Heart right ventricle (tissue), 16 donors: ENCODE measurements around the gene HTD2. TPM values are rescaled to one million over a fixed set of nuclear protein-coding genes. Genes with fewer than 3 reads are reported as not detected.
"Not testable (repeated sequence)": the region's sequence is repeated elsewhere in the genome, so short reads cannot be mapped to it uniquely, and the experiment has no call there.

Experiments
- ATAC-seq, 8 donors: fragments of 200-7000 bp; cut with Tn5 transposase; one replicate each; pipeline ENCODE4 v1.9.1; 2020; ENCODE audit warnings: mild to moderate bottlenecking in 8 of 8, moderate library complexity in 8 of 8, moderate number of reproducible peaks in 1 of 8
- DNase-seq, 2 donors: peaks; one replicate each; pipeline ENCODE4 v3.0.0-alpha.2; 2020
- H3K27ac ChIP-seq, 10 donors: fragments of 200-600 bp; sonication (generic) in 2 of 10; one replicate each; pipeline versions ENCODE4 v1.5.0 to v1.8.0; 2020 to 2022; ENCODE audit warnings: mild to moderate bottlenecking in 3 of 10
- H3K27me3 ChIP-seq, 7 donors: fragments of 200-600 bp; one replicate each; pipeline ENCODE4 v1.8.0; 2021 to 2022; ENCODE audit warnings: mild to moderate bottlenecking in 2 of 7
- H3K36me3 ChIP-seq, 9 donors: fragments of 200-600 bp; sonication (generic) in 1 of 9; one replicate each; pipeline versions ENCODE4 v1.5.0 to v1.8.0; 2020 to 2022; ENCODE audit warnings: mild to moderate bottlenecking in 2 of 9
- H3K4me1 ChIP-seq, 9 donors: fragments of 200-600 bp; sonication (generic) in 1 of 9; one replicate each; pipeline versions ENCODE4 v1.5.0 to v1.8.0; 2020 to 2022; ENCODE audit warnings: mild to moderate bottlenecking in 4 of 9
- H3K4me3 ChIP-seq, 10 donors: fragments of 200-600 bp; sonication (generic) in 2 of 10; one replicate each; pipeline versions ENCODE4 v1.5.0 to v1.8.0; 2020 to 2022; ENCODE audit warnings: mild to moderate bottlenecking in 7 of 10, moderate library complexity in 2 of 10
- H3K9me3 ChIP-seq, 11 donors: fragments of 200-600 bp in 10 of 11; sonication (generic) in 2 of 11; one replicate each; pipeline versions ENCODE4 v1.5.0 to v1.8.0; 2013 to 2022; ENCODE audit warnings: mild to moderate bottlenecking in 2 of 11, control low read depth in 1 of 11, moderate library complexity in 1 of 11
- CTCF ChIP-seq, 9 donors: fragments of 200-600 bp; sonication (generic) in 2 of 9; IDR thresholded peaks; one replicate each; pipeline versions ENCODE4 v1.5.0 to v1.8.0; 2021 to 2022; ENCODE audit warnings: antibody characterized with exemption in 9 of 9, mild to moderate bottlenecking in 5 of 9, moderate library complexity in 1 of 9
- WGBS, 2 donors: extraction: QIAGEN DNeasy Blood & Tissue Kit; methylation state at CpG; one replicate each; pipeline ENCODE4 v1.1.7; 2013; ENCODE audit warnings: inconsistent platforms in 1 of 2; 5-methylcytosine and 5-hydroxymethylcytosine counted together
- intact Hi-C, 10 donors: fragments of 100-400 bp; cut with DNase I; formaldehyde crosslinking; loops; one replicate each; pipeline versions ENCODE4 v1.11.1 to v1.14.2; 2022
- polyA plus RNA-seq, 2 donors: library from polyadenylated mRNA; stranded (reverse); fragments of 200-250 nt; gene quantifications; one replicate each; pipeline ENCODE4 v1.2.3, GENCODE V29; 2013
- total RNA-seq, 10 donors: library from RNA; stranded (reverse); fragmentation: NEBNext Ultra II Directional in 3 of 10; extraction: Animal tissue kit (Norgen Biotek cat#: 25700) in 3 of 10; gene quantifications; one replicate each; pipeline versions ENCODE4 v1.2.1 to v1.2.4, GENCODE V29; 2021 to 2023
- donor health status: Arrhythmogenic right ventricular cardiomyopathy.
- donor health status: ischemic (EF 13 %, LVEDD 7.1; RV severe dilation, severe dysfunction).
- donor health status: healthy with polysubstance abuse.
- donor health status: DM: no; HTN: yes; CAD: no.
- donor health status: DM: no; HTN: no; CAD: no.
- donor health status: ischemic (EF 25% LVEDD 6.9; RV normal size, moderate dysfunction).
- donor health status: ischemic (EF 25% LVEDD 5.7; RV mildly dilated, moderate dysfunction).
- donor health status: healthy.
- donor health status: DM: yes; HTN: yes; CAD: no.
- donor health status: Ischemic cardiomyopathy.
- donor health status: ischemic (EF 35%, LVEDD 5.7; RV mildly dilated, moderate dysfunction).
- donor health status: nonischemic (EF 11% LVEDD 7.7; RV severe dilation, severe dysfunction).
- donor health status: DM: yes; HTN: yes; CAD: no.
- donor health status: PGD.
- donor health status: ischemic (EF 29% LVEDD 5.4; RV normal size, mild dysfunction).
- donor health status: nonischemic (EF 23%, LVEDD 6.1; RV moderate dilation, normal function).

Gene HTD2
- total and polyA plus RNA-seq, 12 donors: 2.4 to 19.5 (median 12.7) TPM

GRCh38 chr3:58337190-58337589 lies 30.9 kb downstream of the HTD2 start:
- WGBS, 2 donors: 98 to 100% methylated on average over 1 of the region's 1 CpG
- ATAC-seq: no peak
- DNase-seq: no peak
- no peak overlapping the region for H3K27ac ChIP-seq
- H3K9me3 ChIP-seq: no peaks in the 10 kb centered on the region
- intact Hi-C loops: loop anchor here in 5 of 10 donors (5.0 to 10.0 kb wide), 3 partner anchors 48 to 158 kb away; partner anchors contain the start of gene KCTD6 (in 3 of the 5)
- peaks cover 0 to 25% (median 0%) of the 10 kb centered on the region in 9 donors for H3K36me3 ChIP-seq
- TF ChIP-seq CTCF (IDR thresholded peaks at IDR 0.05): no peak
- no peaks in the 10 kb centered on the region for H3K27me3 ChIP-seq
- no peak overlapping the region for H3K4me3 ChIP-seq
- peaks cover 1 to 41% (median 15%) of the 10 kb centered on the region in 9 donors for H3K4me1 ChIP-seq

- not testable (repeated sequence) for H3K9me3 ChIP-seq
- WGBS, 2 donors: 96 to 97% methylated on average over 12 of the region's 12 CpGs
- intact Hi-C loops: loop anchor here in 5 of 10 donors (5.0 to 10.0 kb wide), 3 partner anchors 46 to 156 kb away; partner anchors contain the start of gene KCTD6 (in 3 of the 5)
Measured at GRCh38 chr3:58339146-58339545, 32.8 kb downstream of the HTD2 start.

GRCh38 chr3:58340594-58341244 lies 34.4 kb downstream of the HTD2 start:
- ATAC-seq (no peak), DNase-seq (no peak)
- H3K4me1 ChIP-seq: peaks cover 0 to 19% (median under 1%) of the 10 kb centered on the region in 9 donors
- 95 to 97% methylated on average over 3 of the region's 3 CpGs for WGBS, 2 donors
- no peaks in the 10 kb centered on the region for H3K9me3 ChIP-seq
- H3K27me3 ChIP-seq: no peaks in the 10 kb centered on the region
- intact Hi-C loops: loop anchor here in 1 of 10 donors (5.0 kb wide), 1 partner anchor 47 kb away; no protein-coding TSS in a partner anchor
- no peak overlapping the region for H3K4me3 ChIP-seq
- no peak for TF ChIP-seq CTCF (IDR thresholded peaks at IDR 0.05)
- H3K27ac ChIP-seq: no peak overlapping the region
- H3K36me3 ChIP-seq: peaks cover 0 to 42% (median 0%) of the 10 kb centered on the region in 9 donors

More at GRCh38 chr3:58339146-58339545, 32.8 kb downstream of the HTD2 start:
- DNase-seq, H3K27ac ChIP-seq, ATAC-seq, H3K4me3 ChIP-seq, H3K27me3 ChIP-seq: not testable (repeated sequence)
- Histone ChIP-seq H3K4me1 (peaks cover 0 to 31% (median 9%) of the 10 kb centered on the region in 9 donors), H3K36me3 (peaks cover 0 to 42% (median 0%) of the 10 kb centered on the region in 9 donors)

- intact Hi-C loops: loop anchor here in 1 of 10 donors (5.0 kb wide), 1 partner anchor 46 kb away; no protein-coding TSS in a partner anchor
- ATAC-seq: no peak
- 82 to 96% methylated on average over 3 of the region's 3 CpGs for WGBS, 2 donors
Measured at GRCh38 chr3:58341376-58341775, 35.1 kb downstream of the HTD2 start.

More at GRCh38 chr3:58341376-58341775, 35.1 kb downstream of the HTD2 start:
- DNase-seq: no peak
- Histone ChIP-seq H3K4me3 (no peak overlapping the region), H3K4me1 (peaks cover 0 to 17% (median 0%) of the 10 kb centered on the region in 9 donors), H3K36me3 (peaks cover 0 to 42% (median 0%) of the 10 kb centered on the region in 9 donors), H3K9me3 (no peaks in the 10 kb centered on the region), H3K27me3 (no peaks in the 10 kb centered on the region), H3K27ac (no peak overlapping the region)
- no peak for TF ChIP-seq CTCF (IDR thresholded peaks at IDR 0.05)
